GM21619 (cell line): Measurements from ENCODE around the gene OR2S2.

Experiments
- ATAC-seq: cut with Tn5 transposase; IDR thresholded peaks from one replicate; pipeline ENCODE4 v1.9.1; 2021; ENCODE audit not compliant: unreplicated experiment

Gene OR2S2

DNA sequence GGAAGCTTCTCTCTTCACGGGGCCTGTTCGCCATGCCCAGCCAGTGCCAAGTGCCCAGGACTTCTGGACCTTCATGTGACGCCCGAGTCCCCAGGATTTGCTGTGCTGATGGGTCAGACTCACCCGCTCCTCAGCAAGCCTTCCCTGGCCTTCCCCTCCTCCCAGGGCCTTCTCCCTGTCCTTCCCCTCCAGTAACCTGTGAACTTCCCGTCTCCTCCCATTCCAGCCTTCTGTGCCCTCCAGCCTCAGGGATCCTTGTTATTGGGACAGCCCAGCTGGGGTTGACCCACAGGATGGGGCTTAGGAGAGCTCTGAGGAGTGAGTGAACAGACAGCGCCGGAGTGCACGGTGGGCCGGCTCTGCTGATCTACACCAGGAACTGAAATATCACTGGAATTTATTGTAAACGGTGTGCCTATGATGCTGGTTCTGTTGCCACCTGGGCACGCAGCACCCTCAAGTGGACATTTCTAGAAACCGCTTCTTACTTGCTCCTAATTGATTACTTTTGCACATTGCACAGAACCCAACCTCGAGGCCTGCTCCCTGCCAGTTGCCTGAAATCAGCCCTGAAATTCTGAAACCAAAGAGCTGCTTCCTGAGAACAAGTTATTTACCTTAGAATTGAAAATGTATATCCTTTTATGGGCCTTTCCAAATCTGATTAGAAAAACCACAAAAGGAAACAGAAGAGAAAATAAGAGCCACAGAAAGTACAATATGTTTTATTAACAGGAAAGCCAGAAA lies 47.2 kb downstream of the OR2S2 start:
- ATAC-seq: no peak

DNA sequence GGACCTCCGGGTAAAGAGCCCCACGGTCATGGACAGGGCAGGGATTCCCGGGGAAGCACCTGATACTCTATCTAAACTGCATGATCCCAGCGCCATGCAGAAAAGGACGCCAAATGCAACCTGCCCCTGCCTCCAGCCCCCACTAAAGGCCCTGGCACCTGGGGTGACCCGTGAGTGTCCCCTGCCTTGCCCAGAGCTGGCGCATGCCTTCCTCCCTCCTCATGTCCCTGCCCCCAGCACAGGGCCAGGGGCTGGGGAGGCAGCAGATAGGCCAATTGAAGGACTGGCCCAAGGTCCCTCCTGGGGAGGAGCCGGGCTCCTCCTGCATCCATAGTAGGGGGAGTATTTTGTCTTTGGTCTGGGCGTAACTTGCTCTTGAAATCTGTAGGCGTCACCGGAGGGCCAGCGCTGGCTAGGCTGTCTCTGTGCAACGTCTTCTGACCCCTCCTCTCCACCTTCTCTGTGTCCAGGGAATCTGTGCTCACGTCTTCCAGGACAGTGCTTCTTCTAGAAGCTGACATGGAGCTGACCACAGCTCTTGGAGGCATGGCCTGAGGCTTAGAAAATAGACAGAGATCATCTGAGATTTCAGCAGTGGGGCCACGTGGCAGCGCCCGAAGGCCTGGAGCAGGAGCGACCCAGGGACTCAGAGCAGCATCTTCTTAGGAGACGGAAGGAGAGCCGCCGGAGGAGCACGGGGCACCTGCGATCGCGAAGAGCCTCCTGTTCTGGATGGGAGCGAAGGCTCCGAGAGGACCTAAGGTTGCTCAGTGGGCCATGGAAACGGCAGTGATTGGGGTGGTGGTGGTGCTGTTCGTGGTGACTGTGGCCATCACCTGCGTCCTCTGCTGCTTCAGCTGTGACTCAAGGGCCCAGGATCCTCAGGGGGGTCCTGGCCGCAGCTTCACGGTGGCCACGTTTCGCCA lies 48.0 kb downstream of the OR2S2 start:
- no peak for ATAC-seq

DNA sequence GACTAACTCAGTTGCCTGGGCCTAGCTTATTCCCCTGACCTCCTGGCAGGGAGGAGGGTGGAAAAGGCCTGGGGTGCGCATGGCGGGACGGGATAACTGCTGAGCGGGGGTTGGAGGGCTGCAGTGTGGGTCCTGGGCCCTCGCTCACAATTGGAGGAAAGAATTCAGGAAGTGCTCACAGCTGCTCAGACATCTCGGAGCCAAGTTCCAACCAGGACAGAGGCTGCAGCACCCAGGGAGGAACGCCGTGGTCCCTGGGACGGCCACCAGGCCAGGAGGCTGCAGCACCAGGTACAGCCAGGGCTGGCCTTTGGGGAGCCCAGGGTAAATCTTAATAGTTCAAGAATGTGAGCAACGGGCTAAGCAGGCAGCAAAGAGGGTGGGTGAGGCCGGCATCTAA lies 48.7 kb downstream of the OR2S2 start, which contains the start of gene SPAAR:
Gene SPAAR (plus strand): TSS at position 217 of the 400 bp plus-strand sequence. CDS start 974 bp downstream, outside the sequence.
- ATAC-seq: no peak

DNA sequence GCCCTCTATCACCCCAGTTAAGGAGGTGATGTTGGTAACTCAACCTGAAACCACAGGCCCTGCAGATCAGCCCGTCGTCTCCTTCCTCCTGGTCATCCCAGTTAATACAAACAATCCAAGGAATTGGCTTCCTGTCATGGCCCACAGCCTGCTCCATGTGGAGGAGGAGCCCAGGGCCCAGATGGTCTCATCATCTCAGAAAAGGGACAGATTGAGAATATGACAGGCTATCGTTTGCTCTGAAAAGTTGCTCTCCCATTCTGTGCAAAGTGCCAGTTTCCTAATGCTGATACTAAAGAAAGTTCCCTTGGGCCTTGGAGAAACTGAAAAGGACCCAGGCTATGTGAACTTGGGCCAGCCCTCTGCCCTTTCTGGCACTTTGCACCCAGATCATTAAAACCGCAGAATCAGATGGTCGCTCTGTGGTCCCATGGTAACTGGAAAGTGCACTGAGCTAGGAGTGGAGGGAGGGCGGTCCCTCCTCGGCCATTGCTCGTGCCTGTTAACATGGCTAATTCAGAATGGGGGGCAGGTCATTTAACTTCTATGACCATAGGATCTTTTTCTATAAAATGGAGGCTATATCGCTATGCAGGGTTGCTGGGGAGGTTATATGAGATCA lies 49.3 kb downstream of the OR2S2 start:
- ATAC-seq: no peak

DNA sequence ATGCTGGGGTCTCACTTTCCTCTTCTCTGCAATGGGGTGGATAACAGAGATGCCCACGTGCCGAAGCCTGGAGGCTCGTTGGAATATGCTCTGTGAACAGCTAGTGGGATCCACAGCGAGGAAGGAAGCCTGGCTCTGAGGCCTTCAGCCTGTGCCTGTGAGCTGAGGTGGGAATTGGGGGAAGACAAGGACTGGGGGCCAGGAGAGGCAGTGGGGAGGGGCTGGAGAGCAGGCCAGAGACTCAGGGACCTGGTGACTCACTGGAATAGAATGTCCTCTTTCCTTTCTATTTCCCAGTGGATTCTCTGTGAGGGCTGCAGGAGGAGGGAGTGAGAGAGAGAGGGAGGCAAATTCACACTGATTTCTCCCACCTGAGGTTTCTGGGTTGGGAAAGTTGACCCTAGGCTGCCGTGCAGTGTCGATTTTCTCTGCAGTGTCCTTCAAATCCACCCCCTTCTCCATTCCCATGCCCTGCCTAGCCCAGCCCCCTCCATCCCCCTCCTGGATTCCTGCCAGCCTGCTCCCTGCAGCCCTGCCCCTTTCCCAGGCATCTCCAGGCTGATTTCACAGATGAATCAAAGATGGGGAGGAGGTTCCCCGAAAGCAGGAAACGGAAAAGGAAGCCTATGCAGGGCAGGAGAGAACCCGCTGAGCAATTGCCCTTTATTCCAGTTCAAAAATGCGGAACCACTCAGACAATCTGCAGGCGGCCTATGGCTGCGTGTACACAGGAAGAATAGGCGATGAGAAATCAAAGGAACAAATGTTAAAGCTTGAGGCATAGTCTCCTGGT lies 50.0 kb downstream of the OR2S2 start:
- no peak for ATAC-seq
